Left hindlimb (tissue), 1 donor: ENCODE results near the gene RASAL2.
"Not testable (repeated sequence)": the region's sequence is repeated elsewhere in the genome, so short reads cannot be mapped to it uniquely, and the experiment has no call there.

Source experiments
- DNase-seq: peaks from one replicate; pipeline ENCODE4 v3.0.0-alpha.2; 2018

The RASAL2 gene

GRCh38 chr1:178120520-178121052 is 26.7 kb downstream of the RASAL2 start:
- DNase-seq: not testable (repeated sequence)

GRCh38 chr1:178121883-178122282 is 28.0 kb downstream of the RASAL2 start:
- DNase-seq: no peak

DNA sequence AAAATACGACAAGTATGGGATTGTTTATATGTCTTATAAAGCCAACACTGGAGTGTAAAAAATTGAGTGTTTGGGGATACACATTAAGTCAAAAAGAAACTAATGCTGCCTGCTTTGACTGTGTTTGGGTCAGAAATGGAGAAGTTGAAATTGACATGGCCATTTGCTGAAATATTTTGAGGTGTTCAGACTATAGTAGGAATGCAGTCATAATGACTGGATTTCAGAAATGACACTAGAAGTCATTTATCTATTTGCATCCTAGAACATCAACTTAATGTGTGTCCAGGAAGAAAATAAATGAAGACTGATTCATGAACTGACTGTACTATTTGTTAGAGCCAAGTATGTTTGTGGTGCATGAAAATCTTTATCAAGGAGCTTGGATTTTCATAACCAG is 28.4 kb downstream of the RASAL2 start:
- DNase-seq: no peak

DNA sequence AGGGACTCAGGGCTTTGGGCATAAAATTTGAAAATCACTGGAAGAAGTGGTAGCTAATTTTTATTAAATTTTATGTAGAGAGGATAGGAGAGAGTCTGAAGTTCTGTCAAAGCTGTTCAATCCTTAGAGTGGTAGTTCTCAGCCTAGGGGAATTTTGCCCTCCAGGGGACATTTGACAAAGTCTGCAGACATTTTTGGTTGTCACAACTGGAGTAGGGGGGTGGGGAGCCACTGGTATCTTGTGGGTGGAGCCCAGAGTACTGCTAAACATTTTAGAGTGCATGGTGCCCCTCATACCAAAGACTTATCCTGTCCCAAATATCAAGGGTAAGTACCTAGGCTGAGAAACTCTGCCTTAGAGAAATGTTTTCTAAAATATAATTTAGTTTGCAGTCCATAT is 30.2 kb downstream of the RASAL2 start:
- DNase-seq: no peak

DNA sequence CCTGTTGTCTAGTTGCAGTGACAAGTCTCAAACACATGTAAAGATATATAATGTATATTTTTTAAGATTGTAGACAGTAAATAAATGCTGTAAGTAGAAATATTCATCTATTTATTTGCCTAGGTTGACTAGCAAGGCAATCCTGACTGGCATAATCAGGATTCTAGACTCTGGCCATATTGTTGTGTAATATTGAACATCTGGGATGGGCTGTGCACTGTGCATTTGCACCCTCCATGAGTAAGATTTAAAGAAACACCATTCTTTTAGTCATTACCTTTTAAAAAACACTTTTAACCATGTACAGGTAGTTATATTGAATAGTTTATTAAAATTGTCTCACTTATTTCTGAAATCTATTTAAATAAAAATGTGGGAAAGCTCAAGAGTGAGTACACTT is 32.4 kb downstream of the RASAL2 start:
- no peak for DNase-seq

DNA sequence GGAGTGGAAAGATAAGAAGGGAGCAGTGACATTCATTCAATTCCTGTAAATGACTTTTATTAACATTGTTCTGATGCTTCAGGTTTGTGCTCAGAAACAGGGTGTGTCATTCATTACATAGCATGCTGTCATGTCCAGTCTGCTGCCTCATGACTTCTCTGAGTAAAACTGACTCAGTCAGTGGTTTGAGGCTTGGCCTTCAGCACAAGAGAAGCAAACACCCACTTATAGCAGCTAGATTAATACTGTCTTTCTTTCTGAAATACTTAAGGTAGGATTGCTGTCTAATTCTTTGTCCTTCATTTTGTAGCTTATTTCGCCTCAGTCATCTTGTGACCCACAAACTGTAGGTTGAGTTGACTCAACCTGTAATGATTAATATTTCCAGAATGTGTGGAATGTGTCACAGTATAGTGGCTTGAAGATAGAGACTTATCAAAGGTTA is 32.9 kb downstream of the RASAL2 start:
- DNase-seq: no peak

GRCh38 chr1:178127482-178128191 is 33.7 kb downstream of the RASAL2 start:
- no peak for DNase-seq

GRCh38 chr1:178133239-178133989 is 39.5 kb downstream of the RASAL2 start:
- DNase-seq: no peak

GRCh38 chr1:178134061-178134460 is 40.2 kb downstream of the RASAL2 start:
- no peak for DNase-seq

- no peak for DNase-seq
Observed at GRCh38 chr1:178137238-178137637, 43.3 kb downstream of the RASAL2 start.

GRCh38 chr1:178142806-178143205 is 48.9 kb downstream of the RASAL2 start:
- DNase-seq: no peak

GRCh38 chr1:178143730-178144690 is 50.1 kb downstream of the RASAL2 start:
- no peak for DNase-seq

DNA sequence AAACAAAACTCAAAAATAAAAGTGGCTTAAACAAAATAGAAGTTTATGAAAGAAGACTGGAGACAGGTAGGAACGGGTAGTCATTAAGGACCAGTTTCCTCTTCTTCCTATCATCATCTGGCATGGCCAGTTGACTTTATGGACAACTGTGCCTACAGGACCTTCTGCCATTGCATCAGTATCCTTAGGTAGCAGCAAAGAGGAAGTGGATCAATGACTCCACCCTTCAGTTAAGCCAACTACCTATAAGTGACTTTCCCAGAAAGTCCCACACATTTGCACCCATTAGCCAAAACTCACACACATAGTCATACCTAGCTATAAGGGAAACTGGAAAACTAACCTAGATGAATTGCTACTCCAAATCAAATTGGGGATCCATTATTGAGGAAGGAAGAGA is 51.7 kb downstream of the RASAL2 start:
- DNase-seq: no peak

- DNase-seq: no peak
Observed at GRCh38 chr1:178146436-178146835, 52.5 kb downstream of the RASAL2 start.

DNA sequence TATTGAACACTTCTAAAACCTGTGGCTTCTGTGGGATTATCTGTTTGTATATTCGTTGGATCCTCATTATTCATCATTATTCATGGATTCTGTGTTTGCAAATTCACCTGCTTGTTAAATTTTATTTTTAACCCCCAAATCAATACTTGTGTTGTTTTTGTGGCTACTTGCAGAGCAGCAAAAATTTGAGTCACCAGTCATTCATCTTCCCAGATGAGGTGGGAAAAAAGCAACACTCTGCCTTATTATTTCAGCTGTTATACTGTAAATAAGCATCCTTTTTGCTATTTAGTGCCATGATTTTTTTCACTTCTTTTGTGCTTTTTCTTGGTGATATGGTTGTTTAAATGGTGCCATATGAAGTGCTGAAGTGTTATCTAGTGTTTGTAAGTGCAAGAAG is 56.7 kb downstream of the RASAL2 start:
- no peak for DNase-seq

DNA sequence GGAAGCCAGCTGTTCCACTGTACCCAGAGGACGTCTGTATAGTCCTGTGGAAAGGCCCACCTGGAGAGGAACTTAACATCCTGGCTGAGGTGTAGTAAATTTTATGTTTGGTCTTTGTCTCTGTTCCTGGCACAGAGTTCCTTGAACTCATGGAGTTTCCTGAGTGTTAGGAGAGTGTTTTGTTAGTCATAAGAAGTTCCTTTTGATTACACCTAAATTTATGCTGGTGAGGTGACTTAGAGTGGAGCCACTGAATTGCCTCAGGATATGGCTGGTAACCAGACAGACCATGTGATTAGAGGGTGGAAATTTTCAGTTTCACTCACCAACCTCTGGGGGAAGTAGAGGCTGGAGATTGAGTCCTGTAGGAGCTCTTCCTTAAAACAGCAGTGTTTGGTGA is 57.9 kb downstream of the RASAL2 start:
- DNase-seq: no peak

DNA sequence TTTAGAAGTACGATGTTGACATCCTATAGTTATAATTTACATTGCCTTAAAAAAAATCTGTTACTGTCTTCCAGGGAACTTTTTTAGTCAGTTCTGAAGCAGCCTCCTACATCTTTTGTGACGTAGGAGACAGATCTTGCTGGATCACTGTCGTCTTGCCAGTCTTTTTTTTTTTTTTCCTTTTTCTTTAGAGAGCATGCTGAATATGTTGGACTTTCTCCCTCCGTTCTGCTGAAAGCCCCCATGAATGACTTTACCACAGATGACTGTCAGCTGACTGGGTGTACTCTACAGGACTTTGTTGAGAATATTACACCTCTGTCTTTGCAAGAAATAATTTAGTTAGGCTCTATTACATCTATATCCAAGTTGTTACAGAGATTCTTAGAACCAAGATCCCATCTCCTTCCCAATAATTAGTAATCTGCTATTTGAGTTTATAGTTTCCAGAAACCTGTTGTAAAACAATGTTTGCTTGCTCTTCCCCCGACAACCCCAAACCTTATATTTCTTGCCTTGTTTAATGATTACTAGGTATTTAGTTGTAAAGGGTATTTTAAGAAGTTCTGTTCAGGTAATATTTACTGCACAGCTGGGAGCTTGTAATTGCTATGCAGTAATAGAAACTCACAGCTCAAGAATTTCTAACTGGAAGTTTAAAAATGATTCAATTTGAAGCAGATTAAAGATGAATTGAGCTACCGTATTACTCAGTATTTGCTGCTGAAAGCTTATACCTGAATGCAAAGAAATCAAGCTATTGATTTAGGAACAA is 61.8 kb downstream of the RASAL2 start:
- DNase-seq: no peak

DNA sequence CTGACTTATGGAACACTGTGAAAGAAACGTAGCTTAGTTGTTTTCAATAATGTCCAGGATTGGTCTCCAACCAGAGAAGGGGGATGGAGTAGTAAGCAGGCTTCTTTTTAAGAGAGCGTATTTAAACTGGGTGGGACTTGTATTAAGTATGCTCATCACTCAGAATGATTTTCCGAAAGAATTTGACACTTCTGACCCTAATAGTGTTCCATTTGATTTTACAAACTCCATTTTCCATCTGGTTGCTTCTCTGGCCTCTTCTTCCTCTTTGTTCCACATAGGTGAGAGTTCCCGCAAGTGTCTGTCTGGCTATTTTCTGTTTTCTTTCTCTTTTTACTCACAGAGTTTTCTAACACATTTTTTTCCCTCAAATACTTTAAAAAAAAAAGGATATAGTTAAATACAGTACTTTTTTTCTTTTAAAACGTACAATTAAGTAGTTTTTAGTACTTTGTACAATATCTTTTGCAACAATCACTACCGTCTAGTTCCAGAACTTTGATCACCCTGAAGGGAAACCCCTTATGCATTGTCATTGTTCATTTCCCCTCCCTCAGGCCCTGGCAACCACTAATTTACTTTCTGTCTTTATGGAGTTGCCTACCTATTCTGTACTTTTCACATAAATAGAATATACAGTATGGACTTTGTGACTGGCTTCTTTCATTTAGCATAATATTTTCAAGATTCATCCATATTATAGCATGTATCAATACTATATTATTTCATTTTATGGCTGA is 67.0 kb downstream of the RASAL2 start:
- no peak for DNase-seq

DNA sequence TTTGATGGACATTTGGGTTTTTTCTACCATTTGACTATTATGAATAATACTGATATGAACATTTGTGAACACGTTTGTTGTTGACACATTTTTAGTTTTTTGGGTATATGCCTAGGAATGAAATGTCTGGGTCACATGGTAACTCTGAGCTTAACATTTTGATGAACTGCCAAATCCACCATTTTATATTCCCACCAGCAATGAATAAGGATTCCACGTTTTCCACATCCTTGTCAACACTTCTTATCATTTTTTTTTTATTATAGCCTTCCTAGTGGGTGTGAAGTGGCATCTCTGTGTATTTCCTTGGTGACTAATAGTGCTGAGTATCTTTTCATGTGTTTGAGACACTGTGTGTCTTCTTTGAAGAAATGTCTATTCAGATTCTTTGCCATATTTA is 67.6 kb downstream of the RASAL2 start:
- DNase-seq: no peak

GRCh38 chr1:178165196-178165595 is 71.3 kb downstream of the RASAL2 start:
- no peak for DNase-seq

- DNase-seq: no peak
Observed at GRCh38 chr1:178166429-178167024, 72.6 kb downstream of the RASAL2 start.
